UCSD-AML1 (cell line): Measurements from ENCODE around the gene RGS3.

Experiments used
- DNase-seq: peaks from one replicate; lab custom pipeline; 2025; ENCODE audit not compliant: unreplicated experiment; lab: John Stamatoyannopoulos, UW

The RGS3 gene

GRCh38 chr9:113614843-113615648 is 151.5 kb downstream of the RGS3 start:
- no peak for DNase-seq

GRCh38 chr9:113616116-113616515 is 152.6 kb downstream of the RGS3 start:
- peak; percentile 84 for DNase-seq

GRCh38 chr9:113616621-113617496 is 153.3 kb downstream of the RGS3 start:
- no peak for DNase-seq

GRCh38 chr9:113617550-113617949 is 154.0 kb downstream of the RGS3 start:
- DNase-seq = no peak

- DNase-seq = no peak
Observed at GRCh38 chr9:113618836-113619490, 155.4 kb downstream of the RGS3 start.

GRCh38 chr9:113619491-113620376 is 156.2 kb downstream of the RGS3 start:
- no peak for DNase-seq

GRCh38 chr9:113620377-113621161 is 157.0 kb downstream of the RGS3 start:
- no peak for DNase-seq

GRCh38 chr9:113621309-113621791 is 157.8 kb downstream of the RGS3 start:
- no peak for DNase-seq

DNA sequence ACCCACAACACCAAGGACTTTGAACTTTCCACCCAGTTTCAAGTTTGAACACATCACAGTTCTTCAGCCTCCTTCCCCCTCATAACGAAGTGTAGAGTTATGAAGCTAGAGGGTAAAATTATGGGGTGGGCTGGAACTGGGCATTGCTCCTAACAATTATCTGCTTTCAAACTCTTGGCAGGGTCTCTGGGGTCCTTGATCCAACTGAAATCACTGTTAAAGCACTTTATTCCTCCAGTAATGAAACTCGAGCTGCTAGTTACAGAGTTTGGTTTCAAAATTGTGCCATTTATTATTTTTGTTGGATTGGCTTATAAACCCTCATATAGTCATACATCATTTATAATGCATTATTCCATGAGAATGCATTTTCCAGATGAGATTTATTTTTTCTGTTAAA is 158.5 kb downstream of the RGS3 start:
- DNase-seq = no peak

DNA sequence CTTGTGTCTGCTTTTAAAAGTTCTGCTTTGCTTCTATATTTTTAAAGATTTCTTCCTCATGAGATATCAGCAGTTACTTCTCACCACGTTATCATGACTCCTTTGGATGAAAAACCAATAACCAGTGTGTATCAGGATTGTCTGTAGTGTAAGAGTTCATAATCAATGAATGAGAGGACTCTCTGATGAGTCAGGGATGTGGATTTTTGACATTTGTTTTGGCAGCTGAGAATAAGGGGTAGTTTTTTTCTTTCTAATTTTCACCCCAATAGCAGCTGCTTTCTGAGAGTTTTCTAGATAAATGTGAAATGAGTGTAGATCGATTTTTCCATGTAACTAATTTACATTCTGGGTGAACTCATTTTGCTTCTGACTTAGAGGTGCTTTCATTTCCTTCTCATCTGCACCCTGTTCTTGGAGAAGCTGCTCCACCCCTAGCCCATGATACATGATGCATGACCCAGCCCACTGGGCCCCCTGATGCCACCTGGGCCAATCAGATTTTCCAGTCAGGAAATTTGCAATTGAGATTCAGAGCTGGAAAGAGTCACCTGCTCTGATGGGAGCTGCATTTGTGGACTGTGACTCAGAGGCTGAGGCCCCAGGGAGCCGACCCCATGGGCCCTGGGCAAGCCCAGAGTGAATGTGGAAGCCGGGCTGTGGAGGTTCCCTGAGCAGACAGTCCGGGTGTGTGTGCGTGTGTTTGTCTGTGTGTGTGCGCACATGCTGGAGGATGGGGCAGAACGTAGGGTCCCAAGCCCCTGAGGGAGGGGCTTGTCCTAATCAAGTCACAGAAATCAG is 159.3 kb downstream of the RGS3 start:
- DNase-seq = no peak

GRCh38 chr9:113623851-113624485 is 160.4 kb downstream of the RGS3 start:
- DNase-seq = no peak

DNA sequence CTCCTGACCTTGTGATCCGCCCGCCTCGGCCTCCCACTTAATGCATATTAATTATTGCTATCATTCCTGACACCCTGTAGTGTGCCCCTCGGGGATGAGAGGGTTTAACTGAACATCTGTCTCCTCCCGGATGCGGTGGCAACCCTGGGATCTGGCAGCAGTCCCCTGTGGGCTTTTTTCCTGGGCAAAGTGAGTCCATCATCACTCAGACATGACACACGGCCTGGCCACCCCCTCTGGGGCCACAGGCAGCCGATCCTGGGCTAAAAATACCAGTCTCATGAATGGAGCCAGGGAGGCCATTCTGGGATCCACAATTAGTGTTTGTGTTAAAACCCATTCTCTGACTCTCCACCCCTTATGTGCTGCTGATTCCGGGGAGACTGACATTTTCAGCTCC is 161.2 kb downstream of the RGS3 start:
- DNase-seq = no peak

GRCh38 chr9:113625486-113625885 is 162.0 kb downstream of the RGS3 start:
- DNase-seq = no peak

DNA sequence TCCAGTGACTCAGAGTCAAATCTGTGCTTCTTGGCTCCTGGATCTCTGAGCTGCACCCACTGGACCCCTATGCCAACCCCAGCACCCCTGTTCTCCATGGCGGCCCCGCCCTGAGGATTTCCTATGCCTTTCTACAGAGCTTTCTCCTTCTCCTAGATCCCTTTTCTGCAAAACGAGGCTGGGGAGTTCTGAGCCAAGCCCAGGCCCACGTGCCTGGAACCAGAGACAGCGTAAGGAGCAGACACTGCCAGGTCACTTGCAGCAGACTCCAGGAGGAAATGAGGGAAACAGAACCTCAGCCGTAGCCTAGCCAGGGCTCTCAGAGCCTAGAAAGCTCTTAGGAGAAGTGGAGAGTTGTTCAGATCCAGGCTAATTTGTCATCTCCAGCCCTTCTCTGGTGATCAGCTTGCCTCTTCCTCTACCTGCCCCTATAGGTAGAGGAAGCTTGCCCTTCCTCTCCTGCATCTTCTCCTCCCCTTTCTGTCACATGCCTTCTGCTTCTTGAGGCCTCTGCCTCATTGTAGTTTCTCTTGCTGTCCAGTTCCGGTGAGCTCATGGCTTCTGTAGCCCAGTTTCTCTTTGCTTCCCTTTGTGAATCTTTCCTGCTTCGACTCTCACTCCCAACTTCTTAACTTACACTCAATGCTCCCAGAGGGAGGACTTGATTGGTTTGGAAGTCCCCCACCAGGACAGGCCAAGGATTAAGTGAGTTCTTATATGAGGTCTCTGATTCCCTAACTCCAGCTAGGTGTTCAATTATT is 163.4 kb downstream of the RGS3 start:
- DNase-seq = no peak

GRCh38 chr9:113628621-113629020 is 165.1 kb downstream of the RGS3 start:
- no peak for DNase-seq

- no peak for DNase-seq
Observed at GRCh38 chr9:113630386-113631136, 167.0 kb downstream of the RGS3 start.
